ENCODE results near the gene COBLL1.

Gene COBLL1

GRCh38 chr2:164821338-164821737, 20.3 kb downstream of the COBLL1 start:
- no peak for DNase-seq (ENCODE audit: low read depth)
- no peak overlapping the region for H3K4me3 ChIP-seq (ENCODE audit: low read depth, low read length)
- TF ChIP-seq, protein P1, sequence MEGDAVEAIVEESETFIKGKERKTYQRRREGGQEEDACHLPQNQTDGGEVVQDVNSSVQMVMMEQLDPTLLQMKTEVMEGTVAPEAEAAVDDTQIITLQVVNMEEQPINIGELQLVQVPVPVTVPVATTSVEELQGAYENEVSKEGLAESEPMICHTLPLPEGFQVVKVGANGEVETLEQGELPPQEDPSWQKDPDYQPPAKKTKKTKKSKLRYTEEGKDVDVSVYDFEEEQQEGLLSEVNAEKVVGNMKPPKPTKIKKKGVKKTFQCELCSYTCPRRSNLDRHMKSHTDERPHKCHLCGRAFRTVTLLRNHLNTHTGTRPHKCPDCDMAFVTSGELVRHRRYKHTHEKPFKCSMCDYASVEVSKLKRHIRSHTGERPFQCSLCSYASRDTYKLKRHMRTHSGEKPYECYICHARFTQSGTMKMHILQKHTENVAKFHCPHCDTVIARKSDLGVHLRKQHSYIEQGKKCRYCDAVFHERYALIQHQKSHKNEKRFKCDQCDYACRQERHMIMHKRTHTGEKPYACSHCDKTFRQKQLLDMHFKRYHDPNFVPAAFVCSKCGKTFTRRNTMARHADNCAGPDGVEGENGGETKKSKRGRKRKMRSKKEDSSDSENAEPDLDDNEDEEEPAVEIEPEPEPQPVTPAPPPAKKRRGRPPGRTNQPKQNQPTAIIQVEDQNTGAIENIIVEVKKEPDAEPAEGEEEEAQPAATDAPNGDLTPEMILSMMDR (IDR thresholded peaks at IDR 0.05; ENCODE audit: low read depth, low read length, missing control alignments): no peak

DNA sequence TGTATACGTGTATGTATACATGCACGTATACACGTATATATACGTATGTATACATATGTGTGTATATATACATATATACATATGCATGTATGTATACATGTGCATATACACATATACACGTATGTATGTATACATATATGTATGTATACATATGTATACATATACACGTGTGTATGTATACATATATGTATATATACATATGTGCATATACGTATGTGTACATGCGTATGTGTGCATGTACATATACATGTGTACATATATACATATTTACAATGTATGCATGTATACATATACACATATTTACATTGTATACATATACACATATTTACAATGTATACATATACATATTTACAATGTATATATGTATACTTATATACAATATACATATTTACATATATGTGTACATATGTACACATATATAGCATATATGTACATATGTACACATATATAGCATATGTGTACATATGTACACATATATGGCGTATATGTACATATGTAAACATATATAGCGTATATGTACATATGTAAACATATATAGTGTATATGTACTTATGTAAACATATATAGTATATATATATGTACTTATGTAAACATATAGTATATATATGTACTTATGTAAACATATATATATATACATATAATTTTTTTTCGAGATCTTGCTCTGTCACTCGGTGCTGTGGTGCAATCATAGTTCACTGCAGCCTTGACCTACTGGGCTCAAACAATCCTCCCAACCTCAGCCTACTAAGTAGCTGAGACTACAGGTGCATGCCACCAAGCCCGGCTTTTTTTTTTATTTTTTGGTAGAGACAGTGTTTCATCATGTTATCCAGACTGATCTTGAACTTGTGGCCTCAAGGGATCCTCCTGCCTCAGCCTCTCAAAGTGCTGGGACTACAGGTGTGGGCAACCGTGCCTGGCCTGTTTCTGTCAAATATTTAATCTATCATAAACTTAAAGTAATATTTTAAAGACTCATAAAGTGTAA, 23.2 kb downstream of the COBLL1 start:
- DNase-seq (ENCODE audit: low read depth): no peak
- no peak overlapping the region for H3K4me3 ChIP-seq (ENCODE audit: low read depth, low read length)
- TF ChIP-seq, protein P1 (IDR thresholded peaks at IDR 0.05; ENCODE audit: low read depth, low read length, missing control alignments): no peak

GRCh38 chr2:164816900-164817299, 24.7 kb downstream of the COBLL1 start:
- H3K4me3 ChIP-seq (ENCODE audit: low read depth, low read length): no peak overlapping the region
- DNase-seq (ENCODE audit: low read depth): no peak
- TF ChIP-seq, protein P1 (IDR thresholded peaks at IDR 0.05; ENCODE audit: low read depth, low read length, missing control alignments): no peak

- TF ChIP-seq, protein P1 (IDR thresholded peaks at IDR 0.05; ENCODE audit: low read depth, low read length, missing control alignments): no peak
- H3K4me3 ChIP-seq (ENCODE audit: low read depth, low read length): no peak overlapping the region
These were observed 25.6 kb downstream of the COBLL1 start for GRCh38 chr2:164816046-164816445.

GRCh38 chr2:164815071-164815793, 26.4 kb downstream of the COBLL1 start:
- no peak overlapping the region for H3K4me3 ChIP-seq (ENCODE audit: low read depth, low read length)
- no peak for DNase-seq (ENCODE audit: low read depth)
- TF ChIP-seq, protein P1 (IDR thresholded peaks at IDR 0.05; ENCODE audit: low read depth, low read length, missing control alignments): no peak

More at GRCh38 chr2:164816046-164816445, 25.6 kb downstream of the COBLL1 start:
- DNase-seq (ENCODE audit: low read depth): no peak

DNA sequence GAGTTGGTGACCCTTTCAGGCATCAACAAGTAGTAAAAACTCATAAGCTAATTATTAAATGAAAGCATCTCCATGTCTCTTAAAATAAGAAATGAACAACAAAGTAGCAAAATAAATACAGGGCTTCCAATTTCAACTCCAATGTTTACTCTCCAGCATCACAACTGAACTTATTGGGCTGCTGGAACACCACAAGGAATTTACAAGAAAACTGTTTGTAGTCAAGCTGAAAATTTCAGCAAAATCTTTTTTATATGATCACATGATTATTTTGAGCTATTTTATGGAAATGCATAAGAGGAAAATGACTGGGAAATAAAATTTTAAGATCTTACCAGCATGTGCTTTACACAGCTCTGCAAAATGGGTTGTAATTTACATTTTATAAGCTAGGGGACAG, 28.1 kb downstream of the COBLL1 start:
- H3K4me3 ChIP-seq (ENCODE audit: low read depth, low read length): no peak overlapping the region
- no peak for DNase-seq (ENCODE audit: low read depth)
- TF ChIP-seq, protein P1 (IDR thresholded peaks at IDR 0.05; ENCODE audit: low read depth, low read length, missing control alignments): no peak
